Mesangial cell (primary cell): ENCODE measurements around the gene MC5R. TPM values are rescaled to one million over a fixed set of nuclear protein-coding genes. Genes with fewer than 3 reads are reported as not detected.

Experiments used
- total RNA-seq: library from RNA; depleted of rRNA; stranded (reverse); fragments of >200 nt; gene quantifications from 2 replicates; pipeline ENCODE4 v1.2.3, GENCODE V29; 2015

Gene MC5R
- total RNA-seq, result not detected in 2 replicates

DNA sequence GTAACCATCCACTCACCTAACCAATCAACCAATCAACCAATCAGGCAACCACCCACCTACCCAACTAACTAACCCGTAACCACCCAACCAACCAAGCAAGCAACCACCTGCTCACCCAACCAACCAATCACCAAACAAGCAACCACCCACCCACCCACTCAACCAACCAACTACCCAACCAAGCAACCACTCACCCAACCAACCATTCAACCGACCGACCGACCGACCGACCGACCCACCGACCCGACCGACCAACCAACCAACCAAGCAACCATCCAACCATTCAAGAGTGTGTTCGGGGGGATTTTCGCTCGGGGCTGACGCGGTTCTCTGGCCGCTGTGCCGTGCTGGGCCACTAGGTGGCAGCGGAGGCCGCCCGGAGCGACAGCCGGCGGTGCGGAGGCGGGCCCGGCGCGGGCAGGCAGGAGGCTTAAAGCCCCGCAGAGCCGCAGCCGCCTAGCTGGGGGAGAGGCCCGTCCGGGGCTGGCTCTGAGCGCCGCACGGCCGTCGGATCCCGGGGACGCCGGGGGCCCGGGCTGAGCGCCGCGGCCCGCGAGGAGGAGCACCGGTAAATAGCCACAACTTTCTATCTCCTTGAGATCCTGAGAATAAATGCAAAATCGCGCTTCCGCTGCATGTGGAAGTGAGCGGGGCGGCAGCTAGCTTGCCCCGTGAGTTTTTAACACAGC lies at the start of gene MC5R:
Gene MC5R, plus strand, starts transcription at position 443 of the 689 bp plus-strand sequence. CDS start 1,617 bp downstream, outside the sequence.

Other genes with a start within 250 kb of the MC5R start
- gene FAM210A, start 97.6 kb upstream of the MC5R start, total RNA-seq, result 9.0 and 9.6 TPM in 2 replicates
- gene RNMT, start 97.5 kb upstream of the MC5R start, total RNA-seq, result 11.0 and 11.1 TPM in 2 replicates
- not detected in 2 replicates for gene MC2R, start 91.4 kb downstream of the MC5R start, total RNA-seq